HG03457 (cell line): ENCODE measurements around the gene GEMIN8.
A peak's percentile ranks its signal among the peaks of the same experiment; 100 is the strongest.

Source experiments
- ATAC-seq: cut with Tn5 transposase; IDR thresholded peaks from one replicate; pipeline ENCODE4 v1.9.1; 2021; ENCODE audit warnings: moderate number of reproducible peaks; ENCODE audit not compliant: unreplicated experiment

The GEMIN8 gene, protein sequence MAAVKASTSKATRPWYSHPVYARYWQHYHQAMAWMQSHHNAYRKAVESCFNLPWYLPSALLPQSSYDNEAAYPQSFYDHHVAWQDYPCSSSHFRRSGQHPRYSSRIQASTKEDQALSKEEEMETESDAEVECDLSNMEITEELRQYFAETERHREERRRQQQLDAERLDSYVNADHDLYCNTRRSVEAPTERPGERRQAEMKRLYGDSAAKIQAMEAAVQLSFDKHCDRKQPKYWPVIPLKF

GRCh38 chrX:14029425-14030173 is at the start of gene GEMIN8:
Gene GEMIN8 (minus strand): TSS chrX:14029892. CDS start chrX:14021478, 8,414 bp downstream.
- peak; percentile 85 for ATAC-seq

DNA sequence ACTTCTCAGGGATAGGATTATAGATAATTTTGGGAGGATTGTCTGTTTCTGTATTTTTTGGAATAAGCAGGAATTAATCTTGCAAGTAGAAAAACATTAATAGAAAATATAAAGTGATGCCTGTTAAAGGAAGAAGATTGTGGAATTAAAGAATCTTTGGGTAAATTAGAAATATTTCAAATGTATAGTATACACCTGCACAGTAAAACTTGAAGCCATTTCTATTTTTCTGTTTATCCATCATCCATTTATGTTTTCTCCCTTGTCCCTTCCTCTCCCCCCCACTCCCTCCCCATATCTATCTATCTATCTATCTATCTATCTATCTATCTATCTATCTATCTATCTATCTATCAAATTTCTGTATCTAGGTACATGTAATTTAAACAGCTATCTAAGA is 46.9 kb upstream of the GEMIN8 start:
- ATAC-seq = no peak

DNA sequence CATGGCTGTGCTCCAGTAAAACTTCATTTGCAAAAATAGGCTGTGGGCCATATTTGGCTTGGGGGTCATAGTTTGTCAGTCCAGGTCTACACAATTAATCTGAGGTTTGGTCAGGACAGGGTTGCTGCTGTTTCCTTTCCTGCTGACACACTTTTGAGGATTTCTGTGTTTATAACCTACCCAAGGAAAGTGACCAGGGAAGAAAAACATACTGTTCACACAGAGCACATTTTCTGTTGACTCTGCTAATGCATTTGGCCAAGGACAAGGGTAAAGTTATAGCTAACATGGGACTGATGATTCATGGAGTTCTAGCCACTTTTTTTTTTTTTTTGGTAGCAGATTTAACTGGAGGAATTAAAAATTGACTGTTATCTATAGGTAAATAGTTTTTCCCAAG is 43.9 kb upstream of the GEMIN8 start:
- no peak for ATAC-seq

GRCh38 chrX:14073071-14073470 is 43.4 kb upstream of the GEMIN8 start:
- ATAC-seq = no peak

GRCh38 chrX:14065800-14066199 is 36.1 kb upstream of the GEMIN8 start:
- ATAC-seq = no peak

DNA sequence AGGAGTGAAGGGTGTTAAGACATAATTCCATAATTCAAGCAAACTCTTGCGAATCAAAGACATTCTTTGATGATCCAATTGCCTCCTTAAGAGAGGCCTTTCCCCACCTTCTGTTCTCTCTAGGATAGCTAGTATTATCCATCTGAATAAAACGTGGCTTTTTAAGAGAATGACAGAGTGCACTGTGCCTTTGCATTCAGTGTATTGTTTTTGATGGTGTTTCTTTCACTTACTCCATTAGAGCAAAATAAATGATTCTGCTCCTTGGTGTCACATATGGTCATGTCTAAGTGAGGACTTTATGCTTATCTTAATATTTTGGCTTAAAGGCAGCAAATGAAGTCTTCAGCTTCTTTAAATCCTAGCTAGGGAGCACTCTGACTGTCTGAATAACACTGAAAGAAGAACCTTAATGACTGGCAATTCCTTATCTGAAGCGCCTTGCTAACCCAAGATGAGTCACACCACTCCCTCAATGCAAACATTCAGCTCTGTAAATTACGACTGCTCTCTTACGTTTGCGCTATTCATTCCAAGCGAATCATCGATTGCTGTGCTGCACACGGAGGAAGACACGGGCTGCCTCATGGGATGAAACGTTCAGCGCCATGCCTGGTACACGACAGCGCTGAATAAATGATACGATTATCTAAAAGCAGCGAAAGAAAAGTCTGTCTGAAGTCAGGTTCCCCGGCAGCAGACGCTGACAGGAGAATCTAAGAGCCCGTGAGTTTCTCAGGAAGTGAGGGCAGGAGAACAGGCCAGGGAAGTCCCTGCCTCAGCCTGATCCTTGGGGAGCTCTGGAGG is 35.1 kb upstream of the GEMIN8 start:
- no peak for ATAC-seq

GRCh38 chrX:14062524-14062923 is 32.8 kb upstream of the GEMIN8 start:
- ATAC-seq = no peak

- no peak for ATAC-seq
Observed at GRCh38 chrX:14056206-14056605, 26.5 kb upstream of the GEMIN8 start.

DNA sequence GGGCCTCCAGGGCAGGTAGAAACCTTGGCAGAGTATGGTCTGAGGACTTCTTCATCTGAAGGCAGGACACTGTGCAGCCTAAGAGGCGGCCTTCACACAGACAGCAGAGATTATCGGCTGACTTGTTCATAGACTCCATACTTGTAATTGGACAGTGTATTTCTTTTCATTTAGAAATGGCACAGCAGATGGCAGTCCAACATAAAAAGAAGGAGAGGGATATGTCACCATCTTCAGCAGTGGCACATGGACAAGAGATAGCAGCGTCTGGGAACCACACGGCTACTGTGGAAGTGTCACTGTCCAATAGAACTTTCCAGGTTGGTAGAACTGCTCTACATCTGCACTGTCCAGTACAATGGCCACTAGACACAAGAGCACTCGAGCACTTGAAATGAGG is 21.7 kb upstream of the GEMIN8 start:
- no peak for ATAC-seq

DNA sequence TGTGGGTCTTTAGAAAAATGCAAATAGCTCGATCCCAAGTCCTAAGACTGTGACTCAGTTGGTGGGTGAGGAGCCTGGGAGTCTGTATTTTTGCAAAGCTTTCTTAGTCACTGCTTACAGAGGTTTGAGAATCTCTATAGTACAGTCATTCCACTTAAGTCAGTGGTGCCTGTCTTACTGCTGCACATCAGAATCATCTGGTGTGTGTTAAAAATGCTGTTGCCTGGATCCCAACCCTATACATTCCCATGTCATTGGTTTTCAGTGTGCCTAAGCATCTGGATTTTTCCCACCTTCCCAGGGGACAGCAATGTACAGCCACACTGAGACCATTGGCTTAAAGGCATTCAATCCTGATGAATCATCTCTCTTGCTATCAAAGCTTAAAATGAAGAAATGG is 21.0 kb upstream of the GEMIN8 start:
- no peak for ATAC-seq

GRCh38 chrX:14043209-14043608 is 13.5 kb upstream of the GEMIN8 start:
- no peak for ATAC-seq

DNA sequence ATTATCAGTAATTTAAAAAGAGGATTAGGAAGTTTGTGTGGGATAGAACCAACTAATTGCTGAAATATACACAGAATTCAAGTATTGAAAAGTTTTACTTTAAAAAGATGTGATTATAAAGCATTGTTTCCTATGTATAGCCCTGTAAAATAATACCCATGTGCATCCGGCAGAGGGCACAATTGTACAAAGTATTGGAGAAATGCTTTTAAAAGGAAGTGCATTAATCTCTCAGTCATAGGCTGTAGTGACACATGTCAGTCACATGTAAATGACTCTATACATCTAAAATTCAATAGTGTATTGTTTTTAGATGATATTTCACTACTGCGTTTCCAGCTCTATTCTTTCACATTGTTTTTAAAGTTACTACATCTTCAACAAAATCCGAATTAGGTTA is 9.7 kb upstream of the GEMIN8 start:
- no peak for ATAC-seq

- no peak for ATAC-seq
Observed at GRCh38 chrX:14038375-14039085, 8.8 kb upstream of the GEMIN8 start.

DNA sequence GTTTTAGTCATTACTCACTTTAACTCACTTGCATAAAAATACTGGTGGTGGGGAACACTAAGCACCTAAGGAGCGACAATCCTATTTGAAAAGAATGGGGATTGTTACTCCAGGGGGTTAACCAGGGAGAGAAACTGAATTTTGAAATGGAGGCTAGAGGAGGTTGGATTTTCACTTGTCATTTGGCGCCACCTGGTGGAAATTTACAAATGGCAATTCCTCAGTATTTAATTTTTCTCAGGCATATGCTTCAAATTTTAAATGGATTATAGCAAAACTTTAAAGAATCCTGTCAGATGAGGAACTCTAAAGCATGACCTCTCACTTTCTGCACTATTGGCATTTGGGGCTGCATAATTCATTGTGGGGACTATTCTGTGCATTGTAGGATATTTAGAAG is 2.7 kb upstream of the GEMIN8 start:
- no peak for ATAC-seq

- no peak for ATAC-seq
Observed at GRCh38 chrX:14030174-14030530, 460 bp upstream of the GEMIN8 start.

- no peak for ATAC-seq
Observed at GRCh38 chrX:14029039-14029424, 660 bp downstream of the GEMIN8 start.

DNA sequence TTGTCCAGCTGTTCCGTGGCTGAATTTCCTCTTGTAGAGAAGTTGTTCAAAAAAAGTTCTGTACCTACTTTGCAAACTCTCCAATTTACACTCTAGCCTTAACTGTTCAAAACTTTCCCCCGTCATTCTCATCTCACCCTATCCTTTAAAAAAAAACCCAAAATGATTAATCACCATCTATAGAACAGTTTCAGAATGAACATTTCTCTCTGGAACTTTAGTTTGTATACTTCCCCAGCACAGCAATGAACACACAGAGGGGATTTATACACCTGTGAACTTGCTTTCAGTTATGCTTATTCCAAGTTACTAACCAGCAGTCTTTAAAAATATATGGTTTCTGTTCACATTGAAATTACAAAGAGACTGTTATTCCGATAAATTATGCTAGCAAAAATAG is 1.2 kb downstream of the GEMIN8 start:
- no peak for ATAC-seq

GRCh38 chrX:14027511-14028019 is 2.1 kb downstream of the GEMIN8 start:
- ATAC-seq = no peak

GRCh38 chrX:14027036-14027435 is 2.7 kb downstream of the GEMIN8 start:
- ATAC-seq = no peak

DNA sequence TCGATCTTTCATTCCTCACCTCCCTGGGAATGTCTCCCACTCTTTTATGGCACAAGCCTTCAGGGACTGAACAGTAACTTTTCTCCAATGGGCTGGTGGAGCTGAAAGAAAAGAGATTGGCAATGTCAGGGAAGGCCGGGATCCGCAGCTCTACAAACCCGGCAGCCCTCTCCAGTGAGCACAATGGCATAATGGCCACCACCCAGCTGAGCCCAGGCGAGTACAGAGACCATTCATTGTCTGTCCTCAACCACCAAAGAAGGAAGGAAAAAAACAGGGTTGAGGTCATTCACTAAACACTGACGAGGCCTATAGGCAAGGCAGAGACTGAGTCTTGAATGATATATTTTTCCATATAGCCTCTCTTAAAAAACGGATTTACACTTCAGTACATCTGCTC is 3.6 kb downstream of the GEMIN8 start:
- ATAC-seq = no peak

DNA sequence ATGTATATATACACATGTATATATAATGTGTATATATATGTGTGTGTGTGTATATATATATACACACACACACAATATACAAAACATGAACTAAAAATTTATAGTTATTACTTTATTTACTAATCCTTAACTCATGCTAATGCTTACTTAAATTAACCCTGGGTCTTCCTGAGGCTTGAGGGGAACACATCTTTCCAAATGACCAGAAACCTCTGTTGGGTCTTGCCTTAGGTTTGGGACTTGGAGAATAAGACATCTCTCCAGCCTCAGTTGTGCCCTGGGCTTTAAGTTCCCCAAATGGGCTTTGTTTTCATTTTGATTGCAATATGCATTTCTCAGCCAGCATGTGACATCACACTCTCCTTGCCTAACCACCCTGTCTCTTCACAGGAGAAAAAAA is 7.7 kb downstream of the GEMIN8 start:
- no peak for ATAC-seq
